ENCODE measurements around the gene EIF3B.
"Not testable (repeated sequence)": the region's sequence is repeated elsewhere in the genome, so short reads cannot be mapped to it uniquely, and the experiment has no call there.

The EIF3B gene

GRCh38 chr7:2379821-2380450, 25.3 kb downstream of the EIF3B start:
- no peaks in the 10 kb centered on the region for H3K36me3 Mint-ChIP-seq
- H3K27me3 Mint-ChIP-seq: no peaks in the 10 kb centered on the region
- no peaks in the 10 kb centered on the region for H3K9me3 Mint-ChIP-seq (ENCODE audit: low read depth)
- peaks cover 4% of the 10 kb centered on the region for H3K4me1 Mint-ChIP-seq (ENCODE audit: low read depth)
- H3K27ac Mint-ChIP-seq: no peak overlapping the region
- H3K4me3 Mint-ChIP-seq: no peak overlapping the region

GRCh38 chr7:2380461-2380860, 25.8 kb downstream of the EIF3B start:
- Mint-ChIP-seq H3K4me3 (no peak overlapping the region), H3K27me3 (no peaks in the 10 kb centered on the region), H3K36me3 (no peaks in the 10 kb centered on the region), H3K27ac (peak overlapping the region; percentile 34), H3K4me1 (ENCODE audit: low read depth) (peaks cover 4% of the 10 kb centered on the region), H3K9me3 (ENCODE audit: low read depth) (no peaks in the 10 kb centered on the region)

GRCh38 chr7:2381227-2381626, 26.6 kb downstream of the EIF3B start:
- peaks cover 4% of the 10 kb centered on the region for H3K4me1 Mint-ChIP-seq (ENCODE audit: low read depth)
- H3K36me3 Mint-ChIP-seq: no peaks in the 10 kb centered on the region
- no peak overlapping the region for H3K4me3 Mint-ChIP-seq
- H3K27me3 Mint-ChIP-seq: no peaks in the 10 kb centered on the region
- no peaks in the 10 kb centered on the region for H3K9me3 Mint-ChIP-seq (ENCODE audit: low read depth)
- no peak overlapping the region for H3K27ac Mint-ChIP-seq

DNA sequence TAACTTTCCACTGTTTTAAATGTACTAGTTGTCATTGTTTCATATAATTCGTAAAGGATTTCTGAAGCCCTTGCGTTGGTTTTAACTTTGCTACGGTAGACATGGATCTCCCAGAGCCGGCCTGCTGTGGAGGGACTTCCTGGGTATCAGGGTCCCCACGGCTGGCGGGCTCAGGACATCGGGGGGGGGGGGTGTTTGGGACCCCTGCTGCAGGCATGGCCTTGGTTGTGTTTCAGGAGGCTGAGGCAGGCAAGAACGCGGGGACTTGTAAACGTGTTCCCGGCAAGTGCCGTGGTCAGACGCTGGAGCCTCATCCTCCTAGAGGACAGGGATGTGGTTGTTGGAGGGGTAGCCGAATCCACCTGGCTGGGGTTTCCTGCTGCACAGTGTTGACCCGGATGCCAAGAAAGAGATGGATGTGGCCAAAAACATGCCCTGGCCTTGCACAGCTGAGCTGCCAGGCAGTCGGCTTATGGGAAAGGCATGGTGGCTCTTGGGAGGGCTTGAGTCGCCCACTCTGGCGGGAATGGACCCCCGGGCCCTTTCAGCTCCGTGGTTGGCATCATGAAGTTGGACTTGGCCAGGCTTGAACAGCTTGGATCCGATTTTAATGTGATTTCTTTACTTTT, 27.4 kb downstream of the EIF3B start:
- Mint-ChIP-seq H3K4me3 (no peak overlapping the region), H3K4me1 (ENCODE audit: low read depth) (peaks cover 3% of the 10 kb centered on the region), H3K27ac (no peak overlapping the region), H3K36me3 (no peaks in the 10 kb centered on the region), H3K9me3 (ENCODE audit: low read depth) (no peaks in the 10 kb centered on the region), H3K27me3 (no peaks in the 10 kb centered on the region)

DNA sequence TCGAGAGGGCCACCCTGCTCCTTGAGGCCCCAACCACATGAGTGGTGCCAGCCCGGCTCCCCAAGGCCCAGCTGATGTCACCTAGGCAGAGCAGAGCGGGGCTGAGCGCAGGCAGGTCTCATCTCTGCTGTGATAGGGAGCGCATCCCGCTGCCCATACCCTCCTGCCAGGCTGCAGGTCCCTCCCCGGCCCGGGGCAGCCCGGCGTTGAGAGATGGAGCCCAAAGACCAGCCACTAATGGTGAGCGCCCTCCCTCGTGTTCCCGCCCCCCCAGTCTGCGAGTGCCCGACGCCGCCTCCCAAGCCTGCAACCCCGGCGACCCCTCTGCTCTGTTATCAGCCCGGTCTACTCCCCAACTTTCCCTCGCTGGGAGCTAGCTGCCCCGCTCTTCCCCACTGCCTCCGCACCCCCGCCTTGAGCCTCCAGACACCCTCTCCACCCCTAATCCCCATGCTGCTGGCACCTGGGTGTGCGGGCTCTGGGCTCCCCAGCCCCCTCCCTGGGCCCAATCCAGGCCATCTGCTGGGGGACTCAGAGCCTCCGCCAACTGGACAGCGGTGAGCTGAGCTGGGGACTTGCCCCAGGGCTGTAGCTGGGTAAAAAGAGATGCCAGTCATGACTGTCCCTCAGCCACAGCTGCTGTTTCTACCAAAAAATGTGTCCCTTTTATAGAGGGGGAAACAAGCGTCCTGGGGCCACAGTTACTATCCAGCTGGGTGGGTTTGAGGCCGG, 29.1 kb downstream of the EIF3B start:
- Mint-ChIP-seq H3K27ac (no peak overlapping the region), H3K36me3 (no peaks in the 10 kb centered on the region), H3K27me3 (no peaks in the 10 kb centered on the region), H3K9me3 (ENCODE audit: low read depth) (no peaks in the 10 kb centered on the region), H3K4me1 (ENCODE audit: low read depth) (no peaks in the 10 kb centered on the region), H3K4me3 (no peak overlapping the region)

GRCh38 chr7:2384354-2385243, 30.0 kb downstream of the EIF3B start:
- no peaks in the 10 kb centered on the region for H3K4me1 Mint-ChIP-seq (ENCODE audit: low read depth)
- H3K27ac Mint-ChIP-seq: no peak overlapping the region
- H3K4me3 Mint-ChIP-seq: no peak overlapping the region
- H3K9me3 Mint-ChIP-seq (ENCODE audit: low read depth): no peaks in the 10 kb centered on the region
- H3K27me3 Mint-ChIP-seq: no peaks in the 10 kb centered on the region
- no peaks in the 10 kb centered on the region for H3K36me3 Mint-ChIP-seq

DNA sequence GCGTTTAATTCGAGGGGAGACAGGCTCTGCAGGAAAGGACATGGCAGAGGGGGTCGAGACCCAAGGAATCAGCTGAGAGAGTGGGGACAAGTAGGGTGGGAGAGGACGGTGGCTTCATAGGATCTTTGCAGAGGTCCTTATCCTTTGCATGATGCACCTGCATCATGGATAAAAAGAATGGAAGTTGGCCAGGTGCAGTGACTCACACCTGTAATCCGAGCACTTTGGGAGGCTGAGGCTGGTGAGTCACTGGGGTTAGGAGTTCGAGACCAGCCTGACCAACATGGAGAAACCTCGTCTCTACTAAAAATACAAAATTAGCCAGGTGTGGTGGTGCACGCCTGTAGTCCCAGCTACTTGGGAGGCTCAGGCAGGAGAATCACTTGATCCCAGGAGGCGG, 31.5 kb downstream of the EIF3B start:
- H3K36me3 Mint-ChIP-seq; H3K4me1 Mint-ChIP-seq (ENCODE audit: low read depth); H3K4me3 Mint-ChIP-seq; H3K27ac Mint-ChIP-seq; H3K27me3 Mint-ChIP-seq; H3K9me3 Mint-ChIP-seq (ENCODE audit: low read depth): not testable (repeated sequence)

- no peaks in the 10 kb centered on the region for H3K36me3 Mint-ChIP-seq
These were observed 32.5 kb downstream of the EIF3B start for GRCh38 chr7:2386964-2387669.

DNA sequence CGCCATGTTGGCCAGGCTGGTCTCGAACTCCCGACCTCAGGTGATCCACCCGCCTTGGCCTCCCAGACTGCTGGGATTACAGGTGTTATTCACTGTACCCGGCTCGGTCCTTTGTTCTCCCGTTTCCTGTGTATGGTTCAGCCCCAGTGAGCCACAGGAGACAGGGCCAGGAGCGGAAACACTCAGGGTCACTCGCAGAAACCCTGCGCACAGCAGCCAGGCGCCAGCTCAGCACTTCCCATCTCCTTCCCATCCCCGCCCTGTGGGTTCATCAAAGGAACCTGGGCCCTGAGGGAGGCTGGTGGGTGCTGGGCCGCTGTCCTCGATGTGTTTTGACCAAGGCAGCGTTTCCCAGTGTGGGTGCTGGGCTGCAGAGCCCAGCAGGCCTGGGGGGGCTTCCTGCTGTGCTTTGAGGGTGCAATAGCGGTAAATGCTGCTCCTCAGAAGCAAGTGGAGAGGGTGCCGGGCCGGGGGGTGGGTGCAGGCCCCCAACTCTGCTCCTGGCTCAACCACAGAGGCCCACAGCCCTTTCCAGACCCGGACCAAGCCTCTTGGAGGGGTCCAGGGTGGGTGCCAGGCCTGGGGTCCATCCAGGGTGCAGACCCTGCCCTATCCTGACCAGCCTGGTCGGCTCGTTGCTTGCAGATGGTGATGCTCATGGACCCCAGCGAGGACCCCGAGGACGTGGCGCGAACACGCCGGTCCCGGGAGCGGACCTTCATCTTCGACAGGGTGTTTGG, 33.4 kb downstream of the EIF3B start:
- Mint-ChIP-seq H3K4me3 (no peak overlapping the region), H3K36me3 (no peaks in the 10 kb centered on the region), H3K9me3 (ENCODE audit: low read depth) (no peaks in the 10 kb centered on the region), H3K27me3 (no peaks in the 10 kb centered on the region), H3K4me1 (ENCODE audit: low read depth) (no peaks in the 10 kb centered on the region), H3K27ac (no peak overlapping the region)

More at GRCh38 chr7:2386964-2387669, 32.5 kb downstream of the EIF3B start:
- H3K27ac Mint-ChIP-seq: no peak overlapping the region
- no peaks in the 10 kb centered on the region for H3K9me3 Mint-ChIP-seq (ENCODE audit: low read depth)
- no peaks in the 10 kb centered on the region for H3K4me1 Mint-ChIP-seq (ENCODE audit: low read depth)
- no peaks in the 10 kb centered on the region for H3K27me3 Mint-ChIP-seq
- no peak overlapping the region for H3K4me3 Mint-ChIP-seq

DNA sequence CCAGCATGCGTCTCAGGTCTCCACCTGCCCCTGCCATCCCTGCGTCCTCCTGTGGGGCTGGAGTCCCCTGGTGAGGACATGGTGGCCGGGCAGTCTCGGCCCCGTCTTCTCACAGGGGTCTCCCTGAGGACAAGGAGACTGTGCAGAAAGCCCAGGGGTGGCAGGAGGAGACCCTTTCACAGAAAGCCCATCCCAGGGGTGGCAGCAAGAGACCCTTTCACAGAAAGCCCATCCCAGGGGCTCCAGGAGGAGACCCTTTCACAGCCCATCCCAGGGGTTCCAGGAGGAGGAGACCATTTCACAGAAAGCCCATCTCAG, 34.0 kb downstream of the EIF3B start:
- no peak overlapping the region for H3K27ac Mint-ChIP-seq
- H3K9me3 Mint-ChIP-seq (ENCODE audit: low read depth): no peaks in the 10 kb centered on the region
- H3K27me3 Mint-ChIP-seq: no peaks in the 10 kb centered on the region
- H3K4me1 Mint-ChIP-seq (ENCODE audit: low read depth): no peaks in the 10 kb centered on the region
- H3K4me3 Mint-ChIP-seq: no peak overlapping the region
- H3K36me3 Mint-ChIP-seq: no peaks in the 10 kb centered on the region

DNA sequence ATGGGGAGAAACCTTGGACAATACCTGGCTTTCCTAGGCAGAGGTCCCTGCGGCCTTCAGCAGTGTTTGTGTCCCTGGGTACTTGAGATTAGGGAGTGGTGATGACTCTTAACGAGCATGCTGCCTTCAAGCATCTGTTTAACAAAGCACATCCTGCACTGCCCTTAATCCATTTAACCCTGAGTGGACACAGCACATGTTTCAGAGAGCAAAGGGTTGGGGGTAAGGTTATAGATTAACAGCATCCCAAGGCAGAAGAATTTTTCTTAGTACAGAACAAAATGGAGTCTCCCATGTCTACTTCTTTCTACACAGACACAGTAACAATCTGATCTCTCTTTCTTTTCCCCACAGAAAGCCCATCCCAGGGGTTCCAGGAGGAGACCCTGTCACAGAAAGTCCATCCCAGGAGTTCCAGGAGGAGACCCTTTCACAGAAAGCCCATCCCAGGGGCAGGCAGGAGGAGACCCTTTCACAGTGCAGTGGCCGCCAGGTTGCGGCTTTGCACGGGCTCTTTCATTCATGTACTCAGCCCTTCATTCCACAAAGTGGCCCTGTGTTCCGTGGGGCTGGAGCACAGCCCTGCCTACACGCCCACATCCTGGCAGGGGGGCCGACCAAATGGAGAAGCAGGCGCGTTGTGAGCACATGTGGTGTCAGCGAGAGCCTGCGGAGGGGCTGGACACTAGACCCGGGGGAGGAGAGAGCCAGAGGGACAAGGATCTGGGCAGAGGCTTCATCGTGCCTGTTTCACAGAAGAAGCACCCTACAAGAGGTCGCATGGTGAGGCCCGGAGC, 35.6 kb downstream of the EIF3B start:
- not testable (repeated sequence) for H3K27ac Mint-ChIP-seq; H3K4me3 Mint-ChIP-seq; H3K4me1 Mint-ChIP-seq (ENCODE audit: low read depth); H3K9me3 Mint-ChIP-seq (ENCODE audit: low read depth); H3K27me3 Mint-ChIP-seq; H3K36me3 Mint-ChIP-seq

DNA sequence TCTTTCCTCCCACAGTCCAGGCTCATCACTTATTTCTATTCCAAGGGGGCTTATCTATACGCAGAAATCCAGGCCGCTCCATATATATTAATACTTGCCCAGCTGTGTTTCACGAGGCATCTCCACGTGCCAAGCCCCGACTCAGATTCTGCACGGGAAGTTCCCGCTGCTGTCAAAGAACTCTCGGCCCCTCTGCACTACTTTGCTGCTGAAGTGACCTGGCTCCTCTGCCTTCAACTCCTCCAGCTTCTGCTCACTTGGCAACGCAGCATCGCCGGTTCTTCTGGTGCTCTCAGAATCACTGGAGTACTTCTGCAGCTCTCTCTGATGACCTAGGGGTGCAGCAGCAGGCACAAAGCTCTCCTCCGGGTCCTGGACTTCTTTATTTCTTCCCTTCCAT, 39.1 kb downstream of the EIF3B start:
- H3K9me3 Mint-ChIP-seq (ENCODE audit: low read depth): no peaks in the 10 kb centered on the region
- no peaks in the 10 kb centered on the region for H3K36me3 Mint-ChIP-seq
- no peaks in the 10 kb centered on the region for H3K4me1 Mint-ChIP-seq (ENCODE audit: low read depth)
- no peak overlapping the region for H3K27ac Mint-ChIP-seq
- no peak overlapping the region for H3K4me3 Mint-ChIP-seq
- no peaks in the 10 kb centered on the region for H3K27me3 Mint-ChIP-seq

- Mint-ChIP-seq H3K36me3 (no peaks in the 10 kb centered on the region), H3K4me3 (no peak overlapping the region), H3K27me3 (no peaks in the 10 kb centered on the region), H3K27ac (no peak overlapping the region), H3K4me1 (ENCODE audit: low read depth) (peaks cover 2% of the 10 kb centered on the region), H3K9me3 (ENCODE audit: low read depth) (no peaks in the 10 kb centered on the region)
These were observed 40.0 kb downstream of the EIF3B start for GRCh38 chr7:2394566-2395082.
